Measurements from ENCODE around the gene CASKIN1. TPM values are rescaled to one million over a fixed set of nuclear protein-coding genes. Genes with fewer than 3 reads are reported as not detected.
"Not testable (repeated sequence)": the region's sequence is repeated elsewhere in the genome, so short reads cannot be mapped to it uniquely, and the experiment has no call there.

Gene CASKIN1
- total RNA-seq, 2 donors from 2014 or later = 0.78 to 6.6 TPM

DNA sequence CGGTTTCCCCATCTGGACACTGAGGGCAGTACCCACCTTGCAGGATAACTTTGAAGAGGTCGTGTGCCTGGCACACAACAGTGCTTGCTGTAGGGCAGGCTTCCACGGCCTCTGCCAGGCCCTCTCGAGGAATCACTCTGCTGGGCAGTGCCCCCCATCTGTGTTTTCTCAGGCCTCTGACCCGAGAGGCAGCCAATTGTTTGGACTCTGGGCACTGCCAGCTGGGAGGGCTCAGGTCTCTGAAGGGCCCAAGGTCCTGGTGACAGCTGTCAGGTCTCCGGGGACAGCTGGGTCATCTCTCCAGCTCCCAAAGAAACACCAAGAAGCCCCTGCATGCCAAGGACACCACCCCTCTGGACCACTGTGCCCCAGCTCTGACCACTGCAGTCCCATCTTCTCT, 49.0 kb downstream of the CASKIN1 start:
- peaks cover 16% of the 10 kb centered on the region for H3K36me3 Mint-ChIP-seq (ENCODE audit: low read depth)
- H3K4me3 Mint-ChIP-seq = no peak overlapping the region
- H3K4me1 Mint-ChIP-seq = peaks cover 4% of the 10 kb centered on the region
- H3K27me3 Mint-ChIP-seq = no peaks in the 10 kb centered on the region
- H3K27ac Mint-ChIP-seq = no peak overlapping the region
- ATAC-seq (replicated peaks) = no peak
- no peaks in the 10 kb centered on the region for H3K9me3 Mint-ChIP-seq

DNA sequence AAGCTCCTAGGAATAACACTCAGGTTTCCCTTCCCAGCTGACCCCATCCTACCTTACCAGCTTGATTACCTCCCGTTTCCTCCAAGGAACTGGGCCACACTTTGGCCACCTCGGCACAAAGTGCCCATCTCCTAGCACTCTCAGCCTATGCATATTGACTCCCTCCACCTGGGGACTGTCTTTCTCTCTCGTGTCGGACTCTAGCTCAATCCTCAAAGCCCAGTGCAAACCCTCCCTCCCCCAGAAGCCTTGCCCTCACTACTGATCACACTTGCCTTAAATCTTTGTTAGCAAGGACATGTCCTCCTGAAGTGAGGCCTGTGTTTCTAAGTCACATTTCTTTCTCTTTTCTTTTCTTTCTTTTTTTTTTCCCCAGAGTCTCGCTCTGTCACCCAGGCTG, 50.6 kb downstream of the CASKIN1 start:
- Mint-ChIP-seq H3K27me3 (no peaks in the 10 kb centered on the region), H3K4me3 (no peak overlapping the region), H3K36me3 (ENCODE audit: low read depth) (peaks cover under 1% of the 10 kb centered on the region), H3K4me1 (peaks cover under 1% of the 10 kb centered on the region), H3K9me3 (no peaks in the 10 kb centered on the region), H3K27ac (peak overlapping the region; percentile 9)
- no peak for ATAC-seq (replicated peaks)

DNA sequence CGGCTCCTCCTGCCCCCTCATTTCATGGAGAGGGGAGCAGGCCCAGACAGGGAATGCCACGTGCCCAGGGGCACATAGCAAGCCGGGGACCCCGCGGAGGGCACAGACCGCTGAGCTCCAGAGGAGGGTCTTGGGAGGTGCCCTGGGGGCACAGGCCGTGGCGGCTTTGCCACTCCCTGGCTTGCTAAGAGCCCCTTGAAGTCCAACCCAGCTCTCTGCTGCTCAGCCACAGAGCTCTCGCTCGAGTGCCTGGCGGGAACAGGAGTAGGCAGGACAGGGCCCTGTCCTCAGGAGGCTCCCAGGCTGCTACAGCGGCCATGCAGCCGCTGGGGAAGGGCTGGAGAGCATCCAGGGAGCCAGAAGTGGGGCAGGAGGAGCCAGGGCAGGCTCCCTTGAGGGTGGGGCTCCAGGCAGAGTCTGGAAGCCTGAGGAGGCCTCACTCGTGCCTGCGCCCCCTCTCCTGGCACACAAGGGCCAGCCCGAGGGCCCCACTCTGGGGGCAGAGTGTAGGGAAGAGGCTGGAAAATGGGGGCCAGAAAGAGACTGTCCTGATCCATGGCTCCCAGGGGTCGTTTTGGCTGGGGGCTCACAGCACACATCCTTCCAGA, 52.4 kb downstream of the CASKIN1 start:
- no peak overlapping the region for H3K27ac Mint-ChIP-seq
- peaks cover 5% of the 10 kb centered on the region for H3K4me1 Mint-ChIP-seq
- H3K27me3 Mint-ChIP-seq = no peaks in the 10 kb centered on the region

DNA sequence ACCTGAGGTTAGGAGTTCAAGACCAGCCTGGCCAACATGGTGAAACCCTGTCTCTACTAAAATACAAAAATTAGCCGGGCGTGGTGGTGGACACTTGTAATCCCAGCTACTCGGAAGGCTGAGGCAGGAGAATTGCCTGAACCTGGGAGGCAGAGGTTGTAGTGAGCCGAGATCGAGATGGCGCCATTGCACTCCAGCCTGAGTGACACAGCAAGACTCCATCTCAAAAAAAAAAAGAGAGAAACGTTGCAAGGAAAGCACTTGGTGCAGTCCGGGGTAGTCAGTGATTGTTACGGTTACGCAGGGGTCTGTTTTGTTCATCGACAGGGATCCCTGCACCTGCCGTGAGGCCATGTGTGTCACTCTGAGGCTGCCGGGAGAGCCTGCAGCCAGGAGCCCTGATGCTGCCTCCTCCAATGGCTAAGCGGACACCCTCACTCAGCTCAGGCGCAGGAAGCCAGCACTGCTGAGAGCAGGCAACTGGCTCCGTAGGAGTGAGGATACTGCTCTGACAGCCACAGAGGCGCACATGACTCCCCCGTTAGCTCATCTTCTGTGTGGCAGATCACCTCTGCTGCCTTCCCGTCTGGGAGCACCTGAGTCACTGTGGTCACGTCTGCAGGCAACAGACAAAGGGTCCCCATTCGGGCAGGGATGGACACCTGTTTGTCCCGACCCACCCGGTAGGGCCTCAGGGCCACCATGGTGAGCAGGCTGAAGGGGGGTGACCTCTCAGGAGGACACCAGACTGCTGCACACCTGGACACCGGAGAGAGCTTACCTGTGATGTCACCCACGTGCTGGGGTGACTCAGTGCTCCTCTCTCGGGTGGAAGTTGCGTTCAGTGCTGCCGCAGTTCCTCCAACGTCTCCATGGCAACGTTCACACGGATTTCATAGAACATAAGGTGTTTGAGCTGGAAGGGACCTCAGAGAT, 53.2 kb downstream of the CASKIN1 start:
- H3K36me3 Mint-ChIP-seq (ENCODE audit: low read depth) = no peaks in the 10 kb centered on the region
- H3K4me1 Mint-ChIP-seq = peaks cover 5% of the 10 kb centered on the region
- H3K9me3 Mint-ChIP-seq = no peaks in the 10 kb centered on the region
- no peaks in the 10 kb centered on the region for H3K27me3 Mint-ChIP-seq
- H3K4me3 Mint-ChIP-seq = no peak overlapping the region
- ATAC-seq (replicated peaks) = peak; percentile 49
- no peak overlapping the region for H3K27ac Mint-ChIP-seq

More for the DNA sequence above, 52.4 kb downstream of the CASKIN1 start:
- no peak for ATAC-seq (replicated peaks)
- Mint-ChIP-seq H3K9me3 (no peaks in the 10 kb centered on the region), H3K36me3 (ENCODE audit: low read depth) (no peaks in the 10 kb centered on the region), H3K4me3 (no peak overlapping the region)

DNA sequence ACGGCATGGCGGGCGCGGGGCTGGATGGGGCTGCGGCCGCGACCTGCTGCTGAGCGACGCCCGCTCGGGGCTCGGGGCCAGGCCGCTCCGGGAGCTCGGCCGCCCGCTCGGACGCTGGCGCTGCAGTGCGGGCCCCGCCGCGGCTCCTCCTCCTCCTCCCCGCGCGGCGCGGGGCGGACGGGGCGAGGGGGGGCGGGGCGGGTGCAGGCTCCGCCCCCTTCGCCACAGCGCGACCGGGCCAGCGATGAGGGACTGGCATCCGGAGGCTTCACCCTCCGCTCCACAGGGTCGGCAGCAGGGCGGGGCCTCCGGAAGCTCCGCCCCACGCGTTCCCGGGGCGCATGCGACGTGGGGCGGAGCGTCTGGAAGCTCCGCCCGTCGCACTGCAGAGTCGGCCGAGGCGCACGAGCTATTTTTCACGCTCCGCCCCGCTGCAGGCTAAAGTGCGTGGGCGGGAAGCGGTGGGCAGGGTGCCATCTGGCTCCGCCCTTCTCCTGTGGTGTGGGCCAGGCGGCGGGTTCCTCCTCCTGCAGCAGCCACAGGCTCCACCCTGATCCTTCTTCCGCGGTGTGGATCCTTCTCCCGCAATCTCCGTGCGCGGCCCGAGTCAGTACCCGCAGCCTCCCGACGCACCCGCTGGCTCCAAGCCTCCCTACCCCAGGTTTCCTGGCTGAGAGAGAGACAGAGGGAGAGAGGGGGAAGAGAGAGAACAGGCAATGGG, 60.5 kb downstream of the CASKIN1 start, which contains the start of gene PKD1:
TSS of gene PKD1 (minus strand) at position 129 of the 721 bp plus-strand sequence. CDS start 209 bp downstream, outside the sequence.
- not testable (repeated sequence) for H3K4me1 Mint-ChIP-seq; H3K27me3 Mint-ChIP-seq; H3K36me3 Mint-ChIP-seq (ENCODE audit: low read depth); H3K9me3 Mint-ChIP-seq
- Mint-ChIP-seq H3K27ac (peak within 1 kb of the TSS; percentile 89), H3K4me3 (peak within 1 kb of the TSS; percentile 93)
- peak; percentile 91 for ATAC-seq (replicated peaks)

DNA sequence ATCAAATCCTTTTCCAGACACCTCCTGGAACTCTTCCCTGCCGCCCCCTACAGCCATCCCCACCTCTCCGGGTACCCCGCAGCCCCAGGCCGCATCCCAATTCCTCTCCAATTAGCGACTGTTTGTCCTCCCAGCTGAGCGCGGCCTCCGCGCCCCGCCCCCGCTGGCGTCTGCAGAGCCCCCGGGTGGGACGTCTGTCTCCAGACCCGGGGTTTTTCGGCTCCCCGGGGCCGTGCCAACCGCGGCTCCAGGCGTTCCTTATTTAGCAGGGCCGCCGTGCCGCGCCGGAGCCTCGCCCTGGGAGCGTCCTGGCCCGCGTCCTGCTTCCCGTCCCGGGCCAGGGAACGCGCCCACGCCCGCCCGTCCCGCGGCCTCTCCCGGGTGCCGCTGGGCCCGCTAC, 61.3 kb downstream of the CASKIN1 start:
- not testable (repeated sequence) for ATAC-seq (replicated peaks); H3K27ac Mint-ChIP-seq; H3K4me1 Mint-ChIP-seq; H3K9me3 Mint-ChIP-seq; H3K27me3 Mint-ChIP-seq; H3K36me3 Mint-ChIP-seq (ENCODE audit: low read depth)
- H3K4me3 Mint-ChIP-seq = peak overlapping the region; percentile 57

DNA sequence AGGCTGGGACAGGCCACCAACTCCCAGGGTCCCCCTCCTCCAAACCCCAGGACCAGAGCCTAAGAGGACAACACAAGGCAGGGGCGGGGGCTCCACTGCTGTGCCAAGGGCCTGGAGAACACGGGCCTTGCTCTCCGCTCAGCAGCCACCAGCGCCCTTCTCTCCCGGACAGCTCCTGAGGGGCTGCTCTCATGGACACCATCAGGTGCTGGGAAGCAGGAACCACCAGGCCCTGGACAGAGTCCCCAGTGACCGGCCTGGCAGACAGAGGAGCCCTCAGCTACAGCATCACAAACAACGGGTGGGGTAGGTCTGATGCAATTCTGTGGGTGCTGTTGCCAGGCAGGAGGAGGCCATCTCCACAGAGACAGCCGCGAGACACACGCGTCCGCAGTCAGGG, 62.6 kb downstream of the CASKIN1 start:
- ATAC-seq (replicated peaks); H3K9me3 Mint-ChIP-seq; H3K36me3 Mint-ChIP-seq (ENCODE audit: low read depth); H3K4me1 Mint-ChIP-seq; H3K27me3 Mint-ChIP-seq; H3K4me3 Mint-ChIP-seq; H3K27ac Mint-ChIP-seq: not testable (repeated sequence)

DNA sequence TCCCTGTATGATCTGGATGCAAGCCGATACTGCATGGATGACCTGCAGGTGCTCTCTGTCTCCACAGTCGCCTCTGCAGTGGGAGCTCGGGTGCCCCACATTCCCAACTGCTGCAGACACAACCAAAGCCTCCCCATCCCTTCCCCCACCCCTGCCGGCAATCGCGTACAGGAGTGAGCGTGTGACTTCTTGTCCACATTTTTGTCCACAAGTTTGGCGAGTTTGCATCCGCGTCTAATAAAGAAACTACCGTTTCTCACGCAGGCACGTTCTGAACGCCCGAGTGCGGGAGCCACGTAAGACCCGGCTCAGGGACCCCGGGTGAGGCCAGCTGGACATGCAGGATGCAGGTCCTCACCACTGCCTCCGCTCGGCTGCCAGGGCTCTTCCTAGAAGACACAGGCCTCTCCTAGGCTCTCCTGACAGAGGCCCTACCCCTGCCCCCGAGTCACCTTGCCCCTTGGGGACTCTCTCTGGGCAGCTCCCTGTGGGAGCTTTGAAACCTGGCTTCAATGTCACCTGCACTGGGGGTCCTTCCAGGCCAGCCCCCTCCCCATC, 66.4 kb downstream of the CASKIN1 start:
- not testable (repeated sequence) for H3K27ac Mint-ChIP-seq; ATAC-seq (replicated peaks); H3K4me1 Mint-ChIP-seq; H3K4me3 Mint-ChIP-seq; H3K36me3 Mint-ChIP-seq (ENCODE audit: low read depth); H3K27me3 Mint-ChIP-seq; H3K9me3 Mint-ChIP-seq

DNA sequence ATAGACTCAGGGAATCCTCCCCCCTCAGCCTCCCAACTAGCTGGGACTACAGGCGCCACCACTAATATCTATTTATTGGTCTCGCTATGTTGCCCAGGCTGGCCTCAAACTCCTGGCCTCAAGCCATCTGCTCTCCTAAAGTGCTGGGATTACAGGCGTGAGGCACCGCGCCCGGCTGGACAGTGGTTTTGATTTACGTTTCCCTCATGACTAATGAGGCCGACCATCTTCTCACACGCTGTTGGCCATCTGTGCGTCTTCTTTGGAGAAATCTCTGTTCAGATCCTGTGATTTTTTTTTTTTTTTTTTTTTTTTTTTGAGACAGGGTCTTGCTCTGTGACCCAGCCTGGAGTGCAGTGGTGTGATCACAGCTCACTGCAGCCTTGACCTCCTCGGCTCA, 67.2 kb downstream of the CASKIN1 start:
- not testable (repeated sequence) for H3K27me3 Mint-ChIP-seq, H3K27ac Mint-ChIP-seq

DNA sequence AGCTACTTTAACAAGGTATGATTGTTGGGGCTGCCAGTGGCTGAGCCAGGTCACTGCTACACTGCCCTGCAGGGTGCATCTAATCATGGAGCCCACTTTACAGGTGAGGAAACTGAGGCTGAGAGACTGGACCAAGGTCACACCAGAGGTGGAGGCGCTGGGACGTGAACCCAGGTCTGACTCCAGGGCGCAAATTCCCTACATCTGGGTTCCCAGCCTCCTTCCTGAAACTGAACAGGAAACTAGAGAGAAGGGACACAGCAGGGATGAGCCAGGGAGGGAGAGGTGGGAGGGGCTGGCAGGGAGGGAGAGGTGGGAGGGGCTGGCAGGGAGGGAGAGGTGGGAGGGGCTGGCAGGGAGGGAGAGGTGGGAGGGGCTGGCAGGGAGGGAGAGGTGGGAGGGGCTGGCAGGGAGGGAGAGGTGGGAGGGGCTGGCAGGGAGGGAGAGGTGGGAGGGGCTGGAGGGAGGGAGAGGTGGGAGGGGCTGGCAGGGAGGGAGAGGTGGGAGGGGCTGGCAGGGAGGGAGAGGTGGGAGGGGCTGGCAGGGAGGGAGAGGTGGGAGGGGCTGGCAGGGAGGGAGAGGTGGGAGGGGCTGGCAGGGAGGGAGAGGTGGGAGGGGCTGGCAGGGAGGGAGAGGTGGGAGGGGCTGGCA, 68.7 kb downstream of the CASKIN1 start:
- not testable (repeated sequence) for H3K4me1 Mint-ChIP-seq; H3K27me3 Mint-ChIP-seq; H3K36me3 Mint-ChIP-seq (ENCODE audit: low read depth); H3K9me3 Mint-ChIP-seq; H3K27ac Mint-ChIP-seq
- ATAC-seq (replicated peaks) = peak; percentile 22
- peak overlapping the region; percentile 58 for H3K4me3 Mint-ChIP-seq

More for the DNA sequence above, 67.2 kb downstream of the CASKIN1 start:
- not testable (repeated sequence) for H3K9me3 Mint-ChIP-seq; H3K36me3 Mint-ChIP-seq (ENCODE audit: low read depth); ATAC-seq (replicated peaks); H3K4me3 Mint-ChIP-seq; H3K4me1 Mint-ChIP-seq

Other genes with a start within 250 kb of the CASKIN1 start
- under 1 TPM in 1 of 2 donors, not detected in 1; 0.37 TPM for gene RPL3L, start 241.9 kb downstream of the CASKIN1 start, total RNA-seq
- 100 to 1,000 TPM in 1 of 2 donors, 10 to 100 TPM in 1; 65.3 to 122 TPM for gene NDUFB10, start 237.1 kb downstream of the CASKIN1 start, total RNA-seq
- gene RPS2, start 231.8 kb downstream of the CASKIN1 start, total RNA-seq = 1,000 to 10,000 TPM; 4,570 to 4,579 TPM
- under 1 TPM in 1 of 2 donors, not detected in 1; 0.32 TPM for gene RNF151, start 229.7 kb downstream of the CASKIN1 start, total RNA-seq
- gene TBL3, start 224.6 kb downstream of the CASKIN1 start, total RNA-seq = 10 to 100 TPM; 23.0 to 37.3 TPM
- gene NOXO1, start 215.1 kb downstream of the CASKIN1 start, total RNA-seq = 1 to 10 TPM in 1 of 2 donors, not detected in 1; 1.0 TPM
- gene GFER, start 212.4 kb downstream of the CASKIN1 start, total RNA-seq = 10 to 100 TPM; 12.4 to 28.5 TPM
- gene SYNGR3, start 206.6 kb downstream of the CASKIN1 start, total RNA-seq = 1 to 10 TPM; 5.9 to 7.9 TPM
- 10 to 100 TPM; 41.2 to 79.6 TPM for gene ZNF598, start 186.8 kb downstream of the CASKIN1 start, total RNA-seq
- 1 to 10 TPM in 1 of 2 donors, not detected in 1; 2.8 TPM for gene NPW, start 176.8 kb downstream of the CASKIN1 start, total RNA-seq
- 1 to 10 TPM in 1 of 2 donors, under 1 TPM in 1; 0.21 to 2.9 TPM for gene NHERF2, start 169.7 kb downstream of the CASKIN1 start, total RNA-seq
- 10 to 100 TPM; 13.2 to 37.6 TPM for gene NTHL1, start 148.8 kb downstream of the CASKIN1 start, total RNA-seq
- 10 to 100 TPM; 79.3 to 83.7 TPM for gene TSC2, start 148.6 kb downstream of the CASKIN1 start, total RNA-seq
- gene PKD1, start 60.7 kb downstream of the CASKIN1 start, total RNA-seq = 100 to 1,000 TPM in 1 of 2 donors, 10 to 100 TPM in 1; 71.8 to 122 TPM
- gene RAB26, start 48.0 kb downstream of the CASKIN1 start, total RNA-seq = under 1 TPM; 0.28 to 0.34 TPM
- gene TRAF7, start 40.8 kb downstream of the CASKIN1 start, total RNA-seq = 10 to 100 TPM; 49.8 to 80.1 TPM
- gene MLST8, start 8.8 kb upstream of the CASKIN1 start, total RNA-seq = 10 to 100 TPM; 33.4 to 48.8 TPM
- 1 to 10 TPM; 6.9 to 8.9 TPM for gene BRICD5, start 14.3 kb upstream of the CASKIN1 start, total RNA-seq
- 10 to 100 TPM; 11.6 to 21.6 TPM for gene PGP, start 18.2 kb upstream of the CASKIN1 start, total RNA-seq
- gene E4F1, start 27.0 kb upstream of the CASKIN1 start, total RNA-seq = 10 to 100 TPM; 20.1 to 22.8 TPM
- 1 to 10 TPM; 2.4 to 2.7 TPM for gene DNASE1L2, start 39.8 kb upstream of the CASKIN1 start, total RNA-seq
- 10 to 100 TPM; 36.7 to 50.6 TPM for gene ECI1, start 55.0 kb upstream of the CASKIN1 start, total RNA-seq
- gene RNPS1, start 71.5 kb upstream of the CASKIN1 start, total RNA-seq = 100 to 1,000 TPM; 205 to 314 TPM
- gene ABCA3, start 144.1 kb upstream of the CASKIN1 start, total RNA-seq = 1 to 10 TPM; 4.7 to 5.2 TPM
- 10 to 100 TPM; 59.6 to 64.5 TPM for gene CCNF, start 232.8 kb upstream of the CASKIN1 start, total RNA-seq